ENCODE measurements around the gene EXOC6B. TPM values are rescaled to one million over a fixed set of nuclear protein-coding genes. Genes with fewer than 3 reads are reported as not detected.

Gene EXOC6B
- total and polyA plus RNA-seq, 9 of the 15 experiments (the other 6 are each of a cell fraction or from before 2014, with no cell fraction given) = 0.28 to 4.2 (median 2.0) TPM

DNA sequence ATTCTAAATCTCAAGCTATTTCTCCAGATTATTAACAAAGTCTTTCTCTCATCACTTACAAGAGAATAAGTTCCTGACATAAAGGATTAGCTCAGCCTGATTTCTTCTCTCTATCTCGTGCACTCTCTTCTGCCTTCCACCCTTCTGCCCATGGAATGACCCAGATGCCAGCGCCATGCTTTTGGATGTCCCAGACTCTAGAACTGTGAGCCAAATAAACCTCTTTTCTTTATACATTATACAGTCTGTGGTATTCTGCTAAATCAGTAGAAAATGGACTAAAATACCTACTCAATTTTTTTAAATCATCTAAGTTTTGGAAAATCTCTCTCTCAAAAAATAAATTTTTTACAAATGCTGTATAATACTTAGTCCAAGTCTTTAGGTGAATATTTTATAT, 218.6 kb downstream of the EXOC6B start:
- in situ Hi-C loops (cut with MboI) (no loop called here), intact Hi-C loops (cut with micrococcal nuclease) (loop anchor here (10.0 kb wide), 1 partner anchor 682 kb away; no protein-coding TSS in a partner anchor)
- ATAC-seq = no peak
- TF ChIP-seq ZNF766 (CRISPR knock-in tag; conservative IDR thresholded peaks at IDR 0.05) = peak; percentile 93
- TF ChIP-seq NFIC (IDR thresholded peaks at IDR 0.05) = no peak
- H3K4me3 ChIP-seq = no peak overlapping the region
- BruUV-seq (replicated peaks) = no TSS peak
- WGBS (ENCODE audit: insufficient coverage, low coverage, missing lambda C conversion rate) = 0% methylated on average over 2 of the region's 2 CpGs
- ChIA-PET POLR2A (no interaction called here), CTCF (ENCODE audit: low intra/inter-chr PET ratio) (no interaction called here)
- H3K9ac ChIP-seq (ENCODE audit: insufficient read depth in 1 of 2, low read depth in 2 of 2, low read length in 2 of 2) = no peak overlapping the region
- H4K20me1 ChIP-seq (replicated peaks; ENCODE audit: control insufficient read depth, insufficient read depth, low read length) = no peaks in the 10 kb centered on the region
- H3K27me3 ChIP-seq (ENCODE audit: control insufficient read depth in 2 of 2, insufficient read depth in 2 of 2, low read length in 2 of 2) = no peaks in the 10 kb centered on the region
- DNase-seq (ENCODE audit: extremely low read depth in 1 of 4, low spot score in 3 of 4) = no peak
- H3K79me2 ChIP-seq (ENCODE audit: control insufficient read depth, insufficient read depth, low read length) = no peaks in the 10 kb centered on the region
- H2AFZ ChIP-seq (ENCODE audit: low read depth, low read length) = no peak overlapping the region
- no peaks in the 10 kb centered on the region for H3K9me1 ChIP-seq (ENCODE audit: control insufficient read depth, insufficient read depth, low read length)
- H3K4me2 ChIP-seq (ENCODE audit: insufficient read depth, low read length) = no peak overlapping the region
- H3K9me3 ChIP-seq (replicated peaks; ENCODE audit: control insufficient read depth, insufficient read depth, low read depth, low read length) = no peaks in the 10 kb centered on the region
- H3K36me3 ChIP-seq (ENCODE audit: control insufficient read depth, insufficient read depth, low read length) = no peaks in the 10 kb centered on the region
- H3K4me1 ChIP-seq (replicated peaks in 1 of 2; ENCODE audit: control insufficient read depth in 2 of 2, insufficient read depth in 2 of 2, low read length in 2 of 2) = no peaks in the 10 kb centered on the region; a peak in 1 of 5 replicates
- no peak for FAIRE-seq
- H3K27ac ChIP-seq (ENCODE audit: extremely low read depth, low read depth, low read length) = no peak overlapping the region

DNA sequence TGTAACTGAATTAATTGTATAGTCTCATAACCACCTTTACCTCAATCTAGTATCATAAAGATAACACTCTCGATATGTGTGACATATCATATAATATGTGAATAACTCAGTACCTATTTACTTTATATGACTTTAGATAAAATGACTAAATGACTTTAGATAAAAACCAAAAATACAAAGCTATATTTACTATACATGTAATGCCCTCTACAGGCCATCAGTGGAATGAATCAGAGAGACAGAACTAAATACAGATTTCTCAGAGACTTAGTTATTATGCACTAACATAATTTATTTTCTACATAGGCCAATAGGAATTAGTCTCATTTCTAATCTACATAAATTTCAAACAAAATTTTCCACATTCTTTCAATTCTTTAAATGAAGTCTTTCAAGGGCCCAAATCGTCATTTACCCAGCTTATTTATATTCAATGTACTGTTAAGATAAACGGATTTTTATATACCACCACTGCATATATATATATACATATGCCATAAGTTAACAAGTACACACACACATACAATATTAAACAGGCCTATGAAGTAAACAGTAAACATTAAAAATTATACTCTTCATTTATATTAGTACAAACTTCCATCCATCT, 219.9 kb downstream of the EXOC6B start:
- intact Hi-C loops (cut with micrococcal nuclease) (loop anchor here (10.0 kb wide), 1 partner anchor 681 kb away; no protein-coding TSS in a partner anchor), in situ Hi-C loops (cut with MboI) (no loop called here)
- Histone ChIP-seq H3K27ac (ENCODE audit: extremely low read depth, low read depth, low read length) (no peak overlapping the region), H3K79me2 (ENCODE audit: control insufficient read depth, insufficient read depth, low read length) (no peaks in the 10 kb centered on the region), H4K20me1 (replicated peaks; ENCODE audit: control insufficient read depth, insufficient read depth, low read length) (no peaks in the 10 kb centered on the region), H3K9ac (ENCODE audit: insufficient read depth in 1 of 2, low read depth in 2 of 2, low read length in 2 of 2) (no peak overlapping the region), H2AFZ (ENCODE audit: low read depth, low read length) (no peak overlapping the region), H3K4me1 (replicated peaks in 1 of 2; ENCODE audit: control insufficient read depth in 2 of 2, insufficient read depth in 2 of 2, low read length in 2 of 2) (no peaks in the 10 kb centered on the region; a peak in 1 of 5 replicates), H3K4me3 (no peak overlapping the region), H3K4me2 (ENCODE audit: insufficient read depth, low read length) (no peak overlapping the region), H3K9me1 (ENCODE audit: control insufficient read depth, insufficient read depth, low read length) (no peaks in the 10 kb centered on the region), H3K36me3 (ENCODE audit: control insufficient read depth, insufficient read depth, low read length) (no peaks in the 10 kb centered on the region), H3K27me3 (ENCODE audit: control insufficient read depth in 2 of 2, insufficient read depth in 2 of 2, low read length in 2 of 2) (no peaks in the 10 kb centered on the region), H3K9me3 (replicated peaks; ENCODE audit: control insufficient read depth, insufficient read depth, low read depth, low read length) (no peaks in the 10 kb centered on the region)
- peak; percentile 79 for FAIRE-seq
- ChIA-PET POLR2A (interaction anchor here (0.8 kb wide), 1 partner anchor 8 kb away, joined by 3 read pairs; no protein-coding TSS in a partner anchor), CTCF (ENCODE audit: low intra/inter-chr PET ratio) (interaction anchor here (0.6 to 0.7 kb wide), 2 partner anchors 35 to 672 kb away, joined by 3 read pairs; no protein-coding TSS in a partner anchor)
- peak; percentile 11 to 24 (median 19) for DNase-seq (ENCODE audit: extremely low read depth in 1 of 4, low spot score in 3 of 4)
- WGBS (ENCODE audit: insufficient coverage, low coverage, missing lambda C conversion rate) = 2% methylated on average over 3 of the region's 3 CpGs
- ATAC-seq = no peak
- BruUV-seq (replicated peaks) = no TSS peak
- TF ChIP-seq ERF (CRISPR knock-in tag; IDR thresholded peaks at IDR 0.05) (no peak), POLR3A (IDR thresholded peaks at IDR 0.05; ENCODE audit: borderline replicate concordance, extremely low read depth, insufficient read depth, insufficient read length) (no peak), SP2 (IDR thresholded peaks at IDR 0.05; ENCODE audit: extremely low read depth, low read depth, low read length, poor library complexity, severe bottlenecking) (no peak), ZNF583 (CRISPR knock-in tag; IDR thresholded peaks at IDR 0.05) (no peak), SMC3 (conservative IDR thresholded peaks at IDR 0.05; ENCODE audit: insufficient read depth, low read depth, low read length) (0 out of 2 replicates have a peak, but pooled peaks have one; percentile 14), ZC3H11A (IDR thresholded peaks at IDR 0.05; ENCODE audit: low read depth, low read length) (no peak), RAD21 (CRISPR knock-in tag; conservative IDR thresholded peaks at IDR 0.05 in 1 of 2, IDR thresholded peaks at IDR 0.05 in 1 of 2) (peak in 1 of 2 experiments; percentile 52; a peak in 2 of 4 replicates)
- TF ChIP-seq, protein P1, sequence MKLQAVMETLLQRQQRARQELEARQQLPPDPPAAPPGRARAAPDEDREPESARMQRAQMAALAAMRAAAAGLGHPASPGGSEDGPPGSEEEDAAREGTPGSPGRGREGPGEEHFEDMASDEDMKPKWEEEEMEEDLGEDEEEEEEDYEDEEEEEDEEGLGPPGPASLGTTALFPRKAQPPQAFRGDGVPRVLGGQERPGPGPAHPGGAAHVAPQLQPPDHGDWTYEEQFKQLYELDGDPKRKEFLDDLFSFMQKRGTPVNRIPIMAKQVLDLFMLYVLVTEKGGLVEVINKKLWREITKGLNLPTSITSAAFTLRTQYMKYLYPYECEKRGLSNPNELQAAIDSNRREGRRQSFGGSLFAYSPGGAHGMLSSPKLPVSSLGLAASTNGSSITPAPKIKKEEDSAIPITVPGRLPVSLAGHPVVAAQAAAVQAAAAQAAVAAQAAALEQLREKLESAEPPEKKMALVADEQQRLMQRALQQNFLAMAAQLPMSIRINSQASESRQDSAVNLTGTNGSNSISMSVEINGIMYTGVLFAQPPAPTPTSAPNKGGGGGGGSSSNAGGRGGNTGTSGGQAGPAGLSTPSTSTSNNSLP (IDR thresholded peaks at IDR 0.05; ENCODE audit: borderline replicate concordance, low read depth, low read length) = peak; percentile 73; the same call in 1 of the 2 replicates
- TF ChIP-seq, protein P2, sequence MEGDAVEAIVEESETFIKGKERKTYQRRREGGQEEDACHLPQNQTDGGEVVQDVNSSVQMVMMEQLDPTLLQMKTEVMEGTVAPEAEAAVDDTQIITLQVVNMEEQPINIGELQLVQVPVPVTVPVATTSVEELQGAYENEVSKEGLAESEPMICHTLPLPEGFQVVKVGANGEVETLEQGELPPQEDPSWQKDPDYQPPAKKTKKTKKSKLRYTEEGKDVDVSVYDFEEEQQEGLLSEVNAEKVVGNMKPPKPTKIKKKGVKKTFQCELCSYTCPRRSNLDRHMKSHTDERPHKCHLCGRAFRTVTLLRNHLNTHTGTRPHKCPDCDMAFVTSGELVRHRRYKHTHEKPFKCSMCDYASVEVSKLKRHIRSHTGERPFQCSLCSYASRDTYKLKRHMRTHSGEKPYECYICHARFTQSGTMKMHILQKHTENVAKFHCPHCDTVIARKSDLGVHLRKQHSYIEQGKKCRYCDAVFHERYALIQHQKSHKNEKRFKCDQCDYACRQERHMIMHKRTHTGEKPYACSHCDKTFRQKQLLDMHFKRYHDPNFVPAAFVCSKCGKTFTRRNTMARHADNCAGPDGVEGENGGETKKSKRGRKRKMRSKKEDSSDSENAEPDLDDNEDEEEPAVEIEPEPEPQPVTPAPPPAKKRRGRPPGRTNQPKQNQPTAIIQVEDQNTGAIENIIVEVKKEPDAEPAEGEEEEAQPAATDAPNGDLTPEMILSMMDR (IDR thresholded peaks at IDR 0.05 in 2 of 3, conservative IDR thresholded peaks at IDR 0.05 in 1 of 3; ENCODE audit: insufficient read depth in 2 of 3, low read depth in 1 of 3, low read length in 3 of 3) = peak; percentile 26 to 72 (median 34); a peak in 4 of 6 replicates

All from K562 (cell line).